Aorta (tissue), 5 donors: ENCODE results near the gene CDH10. TPM values are rescaled to one million over a fixed set of nuclear protein-coding genes. Genes with fewer than 3 reads are reported as not detected.
A peak's percentile ranks its signal among the peaks of the same experiment; 100 is the strongest.

Experiments
- ATAC-seq: fragments of 200-7000 bp; cut with Tn5 transposase; one replicate; pipeline ENCODE4 v1.9.1; 2022; ENCODE audit warnings: moderate library complexity; ENCODE audit not compliant: low FRiP score
- DNase-seq, 2 donors: peaks; one replicate each; pipeline ENCODE4 v3.0.0-alpha.2; 2020
- H3K27ac ChIP-seq, 2 donors: one replicate each; pipeline ENCODE4 v1.5.1; 2013; ENCODE audit warnings: low read length in 2 of 2, mild to moderate bottlenecking in 2 of 2, moderate library complexity in 2 of 2, control low read depth in 1 of 2, inconsistent platforms in 1 of 2, low read depth in 1 of 2
- H3K27me3 ChIP-seq, 2 donors: one replicate each; pipeline ENCODE4 v1.6.1; 2013; ENCODE audit warnings: control low read depth in 1 of 2, low read length in 1 of 2, mild to moderate bottlenecking in 1 of 2, moderate library complexity in 1 of 2; ENCODE audit not compliant: insufficient read depth in 2 of 2, control insufficient read depth in 1 of 2
- H3K36me3 ChIP-seq, 2 donors: one replicate each; pipeline ENCODE4 v1.6.1; 2013; ENCODE audit warnings: control low read depth in 1 of 2, low read length in 1 of 2, mild to moderate bottlenecking in 1 of 2; ENCODE audit not compliant: insufficient read depth in 2 of 2, control insufficient read depth in 1 of 2
- H3K4me1 ChIP-seq, 2 donors: one replicate each; pipeline ENCODE4 v1.6.1; 2013; ENCODE audit warnings: low read length in 2 of 2, control low read depth in 1 of 2, mild to moderate bottlenecking in 1 of 2, moderate library complexity in 1 of 2; ENCODE audit not compliant: insufficient read depth in 2 of 2, control insufficient read depth in 1 of 2
- H3K4me3 ChIP-seq, 2 donors: one replicate each; pipeline ENCODE4 v1.5.1; 2013; ENCODE audit warnings: low read length in 2 of 2, control low read depth in 1 of 2, mild to moderate bottlenecking in 1 of 2
- H3K9me3 ChIP-seq: one replicate; pipeline ENCODE4 v1.6.1; 2013; ENCODE audit warnings: mild to moderate bottlenecking, low read length; ENCODE audit not compliant: control insufficient read depth
- whole genome bisulfite sequencing, 2 donors: extraction: QIAGEN DNeasy Blood & Tissue Kit; methylation state at CpG; one replicate each; pipeline ENCODE4 v1.1.7; 2013; 5-methylcytosine and 5-hydroxymethylcytosine counted together
- intact Hi-C, 2 donors: fragments of 100-400 bp; cut with DNase I; formaldehyde crosslinking; loops; one replicate each; pipeline versions ENCODE4 v1.14.2 to v1.15.0; 2022
- polyA plus RNA-seq, 2 donors: library from polyadenylated mRNA; stranded (reverse); fragments of 200-250 nt; gene quantifications; one replicate each; pipeline ENCODE4 v1.2.3, GENCODE V29; 2013
- total RNA-seq, 2 donors: library from RNA; stranded (reverse); fragmentation: NEBNext Ultra II Directional; extraction: Animal tissue kit (Norgen Biotek cat#: 25700); gene quantifications; one replicate each; pipeline ENCODE4 v1.2.1, GENCODE V29; 2021
- donor health status: healthy with polysubstance abuse.
- donor health status: Bipolar disorder and iron deficiency.
- donor health status: DM: no; HTN: no; CAD: no.
- donor health status: DM: no; HTN: no; CAD: no.
- donor health status: DM: yes; HTN: yes; CAD: no.

CDH10 gene
- total and polyA plus RNA-seq, 4 donors = not detected

GRCh38 chr5:24623031-24623430 is 21.7 kb downstream of the CDH10 start:
- intact Hi-C loops = no loop called here
- ATAC-seq (no peak), DNase-seq (no peak)
- Histone ChIP-seq H3K27ac (no peak overlapping the region), H3K4me3 (no peak overlapping the region), H3K27me3 (no peaks in the 10 kb centered on the region), H3K9me3 (no peaks in the 10 kb centered on the region), H3K4me1 (no peaks in the 10 kb centered on the region), H3K36me3 (no peaks in the 10 kb centered on the region)
- 35% methylated on average over 5 of the region's 5 CpGs for WGBS, 2 donors

- Histone ChIP-seq H3K27me3 (no peaks in the 10 kb centered on the region), H3K9me3 (no peaks in the 10 kb centered on the region), H3K27ac (no peak overlapping the region), H3K36me3 (no peaks in the 10 kb centered on the region), H3K4me3 (no peak overlapping the region), H3K4me1 (no peaks in the 10 kb centered on the region)
- intact Hi-C loops = no loop called here
- WGBS, 2 donors = 21 to 23% methylated on average over 6 of the region's 6 CpGs
- ATAC-seq (peak; percentile 36), DNase-seq (peak in 1 of 2 donors; percentile 64)
Measured at GRCh38 chr5:24621792-24622191, 23.0 kb downstream of the CDH10 start.

GRCh38 chr5:24616566-24616965 is 28.2 kb downstream of the CDH10 start:
- Histone ChIP-seq H3K36me3 (no peaks in the 10 kb centered on the region), H3K9me3 (no peaks in the 10 kb centered on the region), H3K4me1 (no peaks in the 10 kb centered on the region), H3K4me3 (no peak overlapping the region), H3K27me3 (no peaks in the 10 kb centered on the region), H3K27ac (no peak overlapping the region)
- 2 to 9% methylated on average over 1 of the region's 1 CpG for WGBS, 2 donors
- ATAC-seq (no peak), DNase-seq (no peak)
- intact Hi-C loops = no loop called here

- H3K36me3 ChIP-seq = no peaks in the 10 kb centered on the region
- no peaks in the 10 kb centered on the region for H3K4me1 ChIP-seq
- H3K9me3 ChIP-seq = no peaks in the 10 kb centered on the region
- no peak overlapping the region for H3K4me3 ChIP-seq
- DNase-seq (no peak), ATAC-seq (no peak)
- H3K27ac ChIP-seq = no peak overlapping the region
- H3K27me3 ChIP-seq = no peaks in the 10 kb centered on the region
- 8 to 16% methylated on average over 4 of the region's 4 CpGs for WGBS, 2 donors
- intact Hi-C loops = no loop called here
Measured at GRCh38 chr5:24615159-24615558, 29.6 kb downstream of the CDH10 start.

- peaks cover 2% of the 10 kb centered on the region for H3K9me3 ChIP-seq
- DNase-seq (no peak), ATAC-seq (no peak)
- no peaks in the 10 kb centered on the region for H3K27me3 ChIP-seq
- intact Hi-C loops = no loop called here
- no peaks in the 10 kb centered on the region for H3K4me1 ChIP-seq
- no peak overlapping the region for H3K27ac ChIP-seq
- WGBS, 2 donors = 92% methylated on average over 14 of the region's 14 CpGs
- H3K36me3 ChIP-seq = no peaks in the 10 kb centered on the region
- no peak overlapping the region for H3K4me3 ChIP-seq
Measured at GRCh38 chr5:24609706-24610105, 35.1 kb downstream of the CDH10 start.

- DNase-seq (no peak), ATAC-seq (no peak)
- 62 to 70% methylated on average over 3 of the region's 3 CpGs for WGBS, 2 donors
- no peaks in the 10 kb centered on the region for H3K27me3 ChIP-seq
- no peak overlapping the region for H3K27ac ChIP-seq
- intact Hi-C loops = no loop called here
- H3K9me3 ChIP-seq = peaks cover 2% of the 10 kb centered on the region
- H3K4me3 ChIP-seq = no peak overlapping the region
- no peaks in the 10 kb centered on the region for H3K36me3 ChIP-seq
- no peaks in the 10 kb centered on the region for H3K4me1 ChIP-seq
Measured at GRCh38 chr5:24606971-24607370, 37.8 kb downstream of the CDH10 start.

GRCh38 chr5:24602188-24602587 is 42.6 kb downstream of the CDH10 start:
- Histone ChIP-seq H3K4me3 (no peak overlapping the region), H3K27me3 (no peaks in the 10 kb centered on the region), H3K27ac (no peak overlapping the region), H3K9me3 (no peaks in the 10 kb centered on the region), H3K4me1 (no peaks in the 10 kb centered on the region), H3K36me3 (no peaks in the 10 kb centered on the region)
- 73 to 81% methylated on average over 2 of the region's 2 CpGs for whole genome bisulfite sequencing, 2 donors
- ATAC-seq (no peak), DNase-seq (no peak)
- intact Hi-C loops = no loop called here

- no peaks in the 10 kb centered on the region for H3K4me1 ChIP-seq
- H3K27me3 ChIP-seq = no peaks in the 10 kb centered on the region
- intact Hi-C loops = no loop called here
- no peak for ATAC-seq
- H3K36me3 ChIP-seq = no peaks in the 10 kb centered on the region
- WGBS, 2 donors = 32 to 52% methylated on average over 1 of the region's 1 CpG
- no peak for DNase-seq
- no peak overlapping the region for H3K27ac ChIP-seq
- no peak overlapping the region for H3K4me3 ChIP-seq
- H3K9me3 ChIP-seq = no peaks in the 10 kb centered on the region
Measured at GRCh38 chr5:24598956-24599355, 45.8 kb downstream of the CDH10 start.

GRCh38 chr5:24595329-24595728 is 49.4 kb downstream of the CDH10 start:
- H3K27ac ChIP-seq = no peak overlapping the region
- H3K4me3 ChIP-seq = no peak overlapping the region
- intact Hi-C loops = no loop called here
- 27 to 39% methylated on average over 2 of the region's 2 CpGs for WGBS, 2 donors
- no peaks in the 10 kb centered on the region for H3K4me1 ChIP-seq
- H3K36me3 ChIP-seq = no peaks in the 10 kb centered on the region
- DNase-seq (no peak), ATAC-seq (no peak)
- no peaks in the 10 kb centered on the region for H3K27me3 ChIP-seq
- no peaks in the 10 kb centered on the region for H3K9me3 ChIP-seq
